Sigmoid colon (tissue), 7 donors: ENCODE measurements around the gene COL23A1. TPM values are rescaled to one million over a fixed set of nuclear protein-coding genes. Genes with fewer than 3 reads are reported as not detected.

Source experiments
- DNase-seq: peaks from one replicate; pipeline ENCODE4 v3.0.0-alpha.2; 2019
- H3K27ac ChIP-seq, 4 donors: fragments of 200-600 bp; sonication (generic); one replicate each; pipeline ENCODE4 v1.5.1; 2016 to 2019; ENCODE audit warnings: mild to moderate bottlenecking in 1 of 4
- H3K27me3 ChIP-seq, 3 donors: fragments of 200-600 bp; sonication (generic); one replicate each; pipeline ENCODE4 v1.5.1; 2019; ENCODE audit warnings: mild to moderate bottlenecking in 1 of 3
- H3K36me3 ChIP-seq, 4 donors: fragments of 200-600 bp; sonication (generic); one replicate each; pipeline ENCODE4 v1.5.1; 2016 to 2019
- H3K4me1 ChIP-seq, 4 donors: fragments of 200-600 bp; sonication (generic); one replicate each; pipeline ENCODE4 v1.5.1; 2017 to 2019
- H3K4me3 ChIP-seq, 4 donors: fragments of 200-600 bp; sonication (generic); one replicate each; pipeline ENCODE4 v1.5.1; 2017 to 2019; ENCODE audit warnings: mild to moderate bottlenecking in 2 of 4, moderate library complexity in 1 of 4
- H3K9me3 ChIP-seq, 4 donors: fragments of 200-600 bp in 3 of 4; sonication (generic) in 3 of 4; one replicate each; pipeline versions ENCODE4 v1.5.1 to v1.6.1; 2013 to 2019
- EP300 ChIP-seq, 4 donors: sonication (generic); formaldehyde crosslinking; IDR thresholded peaks; one replicate each; pipeline ENCODE4 v1.6.1; 2017; ENCODE audit warnings: antibody characterized with exemption in 4 of 4
- POLR2A ChIP-seq, 2 donors: fragments of 450-650 bp; IDR thresholded peaks; one replicate each; pipeline ENCODE4 v1.6.1; 2016; ENCODE audit warnings: antibody characterized with exemption in 2 of 2, mild to moderate bottlenecking in 2 of 2, moderate library complexity in 2 of 2
- POLR2AphosphoS5 ChIP-seq, 4 donors: sonication (generic); formaldehyde crosslinking; IDR thresholded peaks; one replicate each; pipeline ENCODE4 v1.6.1; 2017; ENCODE audit warnings: antibody characterized with exemption in 4 of 4
- WGBS, 2 donors: extraction: QIAGEN DNeasy Blood & Tissue Kit; methylation state at CpG; one replicate each; pipeline ENCODE4 v1.1.7; 2013; 5-methylcytosine and 5-hydroxymethylcytosine counted together
- intact Hi-C: fragments of 100-400 bp; cut with DNase I; formaldehyde crosslinking; loops from one replicate; pipeline ENCODE4 v1.15.1; 2023
- polyA plus RNA-seq, 3 donors: library from polyadenylated mRNA; stranded (reverse); fragments of 200-250 nt; gene quantifications; one replicate each; pipeline ENCODE4 v1.2.3, GENCODE V29; 2013
- total RNA-seq, 4 donors: library from RNA; depleted of rRNA; stranded (reverse); fragments of >200 nt; gene quantifications; one replicate each; pipeline ENCODE4 v1.1.0, GENCODE V29; 2016
- TF ChIP-seq, protein P1 (sequence below), 4 experiments: fragments of 450-650 bp in 3 of 4; fragments of 200-600 bp in 1 of 4; IDR thresholded peaks; one replicate each; pipeline ENCODE4 v1.5.1; 2016 to 2019; ENCODE audit warnings: antibody characterized with exemption in 4 of 4, mild to moderate bottlenecking in 3 of 4, moderate library complexity in 2 of 4
- donor health status: healthy with polysubstance abuse.
- donor health status: Bipolar disorder and iron deficiency.
- donor health status: healthy.

COL23A1 gene
- total and polyA plus RNA-seq, 7 donors, result 0.28 to 1.2 (median 0.57) TPM; not detected in 1

DNA sequence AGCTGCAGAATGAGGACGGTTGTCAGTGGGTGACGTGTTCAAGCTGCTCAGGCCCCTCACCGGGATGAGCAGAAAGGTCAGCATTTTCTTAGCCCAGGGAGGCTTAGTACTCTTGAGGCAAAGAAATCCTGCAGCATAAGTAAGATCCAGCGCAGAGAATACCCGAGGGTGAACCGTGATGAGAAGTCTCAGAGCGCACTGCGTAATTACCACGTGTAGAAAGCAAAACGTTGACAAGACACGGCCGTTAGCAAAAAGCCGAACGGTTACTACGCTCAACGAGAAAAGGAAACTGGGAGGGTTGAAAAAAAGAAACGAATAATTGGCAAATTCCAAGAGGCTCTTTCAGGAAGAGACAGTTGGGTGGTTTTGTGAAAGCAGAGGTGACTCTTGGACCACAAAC lies 104.0 kb downstream of the COL23A1 start:
- no peak overlapping the region for H3K27ac ChIP-seq
- no peaks in the 10 kb centered on the region for H3K36me3 ChIP-seq
- no peaks in the 10 kb centered on the region for H3K27me3 ChIP-seq
- TF ChIP-seq, protein P1, sequence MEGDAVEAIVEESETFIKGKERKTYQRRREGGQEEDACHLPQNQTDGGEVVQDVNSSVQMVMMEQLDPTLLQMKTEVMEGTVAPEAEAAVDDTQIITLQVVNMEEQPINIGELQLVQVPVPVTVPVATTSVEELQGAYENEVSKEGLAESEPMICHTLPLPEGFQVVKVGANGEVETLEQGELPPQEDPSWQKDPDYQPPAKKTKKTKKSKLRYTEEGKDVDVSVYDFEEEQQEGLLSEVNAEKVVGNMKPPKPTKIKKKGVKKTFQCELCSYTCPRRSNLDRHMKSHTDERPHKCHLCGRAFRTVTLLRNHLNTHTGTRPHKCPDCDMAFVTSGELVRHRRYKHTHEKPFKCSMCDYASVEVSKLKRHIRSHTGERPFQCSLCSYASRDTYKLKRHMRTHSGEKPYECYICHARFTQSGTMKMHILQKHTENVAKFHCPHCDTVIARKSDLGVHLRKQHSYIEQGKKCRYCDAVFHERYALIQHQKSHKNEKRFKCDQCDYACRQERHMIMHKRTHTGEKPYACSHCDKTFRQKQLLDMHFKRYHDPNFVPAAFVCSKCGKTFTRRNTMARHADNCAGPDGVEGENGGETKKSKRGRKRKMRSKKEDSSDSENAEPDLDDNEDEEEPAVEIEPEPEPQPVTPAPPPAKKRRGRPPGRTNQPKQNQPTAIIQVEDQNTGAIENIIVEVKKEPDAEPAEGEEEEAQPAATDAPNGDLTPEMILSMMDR (IDR thresholded peaks at IDR 0.05), result no peak
- TF ChIP-seq POLR2AphosphoS5 (IDR thresholded peaks at IDR 0.05) (no peak), EP300 (IDR thresholded peaks at IDR 0.05) (no peak), POLR2A (IDR thresholded peaks at IDR 0.05) (no peak)
- DNase-seq, result no peak
- no peak overlapping the region for H3K4me3 ChIP-seq
- peaks cover 0 to 4% (median 1%) of the 10 kb centered on the region in 4 donors for H3K9me3 ChIP-seq
- WGBS, 2 donors, result 72 to 79% methylated on average over 17 of the region's 17 CpGs
- H3K4me1 ChIP-seq, result no peaks in the 10 kb centered on the region
- intact Hi-C loops, result no loop called here

DNA sequence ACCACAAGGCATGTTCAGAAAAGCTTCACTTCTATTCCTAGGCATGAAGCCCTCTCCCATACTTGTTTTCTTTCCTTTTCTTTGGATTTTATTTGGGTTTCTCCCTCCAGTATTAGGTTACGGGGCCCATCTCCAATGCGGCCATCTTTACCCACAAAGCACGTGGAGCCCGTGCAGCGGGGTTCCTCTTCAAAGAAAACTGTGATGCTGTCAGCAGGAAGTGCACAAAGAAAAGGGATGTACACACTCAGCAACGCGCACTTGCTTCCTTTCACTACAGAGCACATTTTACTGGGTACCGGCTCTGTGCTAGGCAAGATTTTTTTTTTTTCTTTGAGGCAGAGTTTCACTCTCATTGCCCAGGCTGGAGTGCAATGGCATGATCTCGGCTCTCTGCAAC lies 106.6 kb downstream of the COL23A1 start:
- peak in 1 of 4 donors; percentile 12 for TF ChIP-seq POLR2AphosphoS5 (IDR thresholded peaks at IDR 0.05)
- TF ChIP-seq, protein P1 (IDR thresholded peaks at IDR 0.05), result no peak
- H3K27ac ChIP-seq, result no peak overlapping the region
- intact Hi-C loops, result no loop called here
- H3K9me3 ChIP-seq, result no peaks in the 10 kb centered on the region
- 35 to 74% methylated on average over 9 of the region's 9 CpGs for WGBS, 2 donors
- H3K27me3 ChIP-seq, result no peaks in the 10 kb centered on the region
- H3K4me3 ChIP-seq, result no peak overlapping the region
- DNase-seq, result no peak
- no peaks in the 10 kb centered on the region for H3K4me1 ChIP-seq
- no peaks in the 10 kb centered on the region for H3K36me3 ChIP-seq

DNA sequence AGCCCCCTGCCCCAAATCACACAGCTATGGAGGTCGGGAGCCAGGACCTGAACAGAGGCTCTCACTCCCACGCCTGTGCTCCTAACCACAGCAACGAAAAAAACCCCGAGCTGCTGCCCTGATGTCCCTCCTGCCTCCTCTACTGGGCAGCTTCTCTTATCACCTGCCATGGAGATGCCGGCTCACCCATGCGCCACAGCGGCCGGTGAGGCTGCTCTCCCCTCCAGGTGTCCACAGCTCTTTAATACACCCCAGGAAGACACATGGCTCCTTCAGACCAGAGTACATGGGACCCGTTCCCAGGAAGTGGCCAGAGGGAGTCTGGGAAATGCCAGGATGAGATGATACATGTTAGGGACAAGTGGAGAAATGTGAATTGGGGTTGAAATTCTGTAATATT lies 110.9 kb downstream of the COL23A1 start:
- no peak for TF ChIP-seq EP300 (IDR thresholded peaks at IDR 0.05)
- no peak for TF ChIP-seq POLR2A (IDR thresholded peaks at IDR 0.05)
- TF ChIP-seq POLR2AphosphoS5 (IDR thresholded peaks at IDR 0.05), result no peak
- TF ChIP-seq, protein P1 (IDR thresholded peaks at IDR 0.05), result no peak
- 88 to 92% methylated on average over 9 of the region's 9 CpGs for WGBS, 2 donors
- H3K36me3 ChIP-seq, result no peaks in the 10 kb centered on the region
- H3K4me1 ChIP-seq, result no peaks in the 10 kb centered on the region
- no peak overlapping the region for H3K27ac ChIP-seq
- H3K27me3 ChIP-seq, result peaks cover 0 to 3% (median 0%) of the 10 kb centered on the region in 3 donors
- intact Hi-C loops, result no loop called here
- no peak overlapping the region for H3K4me3 ChIP-seq
- DNase-seq, result no peak
- H3K9me3 ChIP-seq, result no peaks in the 10 kb centered on the region

DNA sequence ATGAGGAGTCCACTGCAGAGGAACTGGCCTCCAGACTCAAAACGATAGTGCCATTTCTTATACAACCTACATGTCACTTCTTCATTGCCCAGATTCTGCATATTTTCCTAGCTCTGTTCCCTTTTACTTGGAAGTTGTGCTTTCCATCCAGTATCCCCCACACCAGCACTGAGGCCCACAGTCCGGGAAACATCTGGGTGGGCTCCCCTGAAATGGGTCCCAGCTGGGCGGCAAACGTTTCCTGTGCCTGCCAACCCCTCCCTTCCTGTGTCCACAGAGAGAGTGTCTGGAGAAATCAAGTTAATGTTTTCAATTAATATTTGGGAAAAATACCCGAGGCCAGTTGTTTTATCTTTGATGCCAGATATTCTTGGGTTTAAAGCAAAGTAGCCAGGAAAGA lies 111.8 kb downstream of the COL23A1 start:
- Histone ChIP-seq H3K4me1 (no peaks in the 10 kb centered on the region), H3K27me3 (peaks cover 0 to 3% (median 0%) of the 10 kb centered on the region in 3 donors), H3K9me3 (no peaks in the 10 kb centered on the region), H3K27ac (no peak overlapping the region), H3K36me3 (no peaks in the 10 kb centered on the region), H3K4me3 (no peak overlapping the region)
- no peak for TF ChIP-seq POLR2AphosphoS5 (IDR thresholded peaks at IDR 0.05)
- TF ChIP-seq EP300 (IDR thresholded peaks at IDR 0.05), result no peak
- no peak for TF ChIP-seq POLR2A (IDR thresholded peaks at IDR 0.05)
- TF ChIP-seq, protein P1 (IDR thresholded peaks at IDR 0.05), result no peak
- 54 to 59% methylated on average over 5 of the region's 5 CpGs for WGBS, 2 donors
- intact Hi-C loops, result no loop called here
- DNase-seq, result no peak

DNA sequence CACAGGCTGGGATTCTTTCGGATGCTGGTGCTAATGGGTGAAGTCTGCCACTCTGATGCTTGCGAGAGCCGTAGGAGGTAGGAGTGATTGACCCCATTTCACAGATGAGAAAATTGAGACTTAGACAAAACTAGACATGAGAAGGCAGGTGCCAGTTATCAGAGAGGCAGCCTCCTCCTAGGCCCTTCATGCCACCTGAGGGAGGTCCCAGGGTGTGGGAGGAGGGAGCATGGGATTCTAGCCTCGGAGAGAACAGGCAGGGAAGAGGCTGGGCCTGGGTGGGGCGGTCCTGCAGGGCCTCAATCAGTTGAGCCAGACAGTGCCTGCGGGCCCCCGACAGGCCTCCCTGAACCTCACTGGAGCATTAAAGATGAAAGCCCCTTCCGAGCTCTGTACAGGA lies 112.4 kb downstream of the COL23A1 start:
- TF ChIP-seq EP300 (IDR thresholded peaks at IDR 0.05) (no peak), POLR2A (IDR thresholded peaks at IDR 0.05) (no peak), POLR2AphosphoS5 (IDR thresholded peaks at IDR 0.05) (no peak)
- TF ChIP-seq, protein P1 (IDR thresholded peaks at IDR 0.05), result no peak
- no peaks in the 10 kb centered on the region for H3K36me3 ChIP-seq
- 74 to 86% methylated on average over 8 of the region's 8 CpGs for WGBS, 2 donors
- no peak overlapping the region for H3K4me3 ChIP-seq
- no peaks in the 10 kb centered on the region for H3K4me1 ChIP-seq
- DNase-seq, result no peak
- H3K27ac ChIP-seq, result no peak overlapping the region
- intact Hi-C loops, result no loop called here
- H3K9me3 ChIP-seq, result no peaks in the 10 kb centered on the region
- H3K27me3 ChIP-seq, result peaks cover 0 to 3% (median 0%) of the 10 kb centered on the region in 3 donors
